Ectodermal cell (in vitro differentiated cells): ENCODE data around the gene NOMO2. TPM values are rescaled to one million over a fixed set of nuclear protein-coding genes. Genes with fewer than 3 reads are reported as not detected.
A peak's percentile ranks its signal among the peaks of the same experiment; 100 is the strongest.
"Not testable (repeated sequence)": the region's sequence is repeated elsewhere in the genome, so short reads cannot be mapped to it uniquely, and the experiment has no call there.

Experiments
- H3K27ac ChIP-seq: 2 replicates; pipeline ENCODE4 v1.7.0; 2013; ENCODE audit warnings: mild to moderate bottlenecking, low read depth, low read length; ENCODE audit not compliant: insufficient read depth, poor library complexity, severe bottlenecking
- H3K27me3 ChIP-seq: 2 replicates; pipeline ENCODE4 v1.7.0; 2013; ENCODE audit warnings: mild to moderate bottlenecking, low read length; ENCODE audit not compliant: insufficient read depth, control insufficient read depth, poor library complexity, severe bottlenecking
- H3K36me3 ChIP-seq: one replicate; pipeline ENCODE4 v1.7.0; 2013; ENCODE audit warnings: low read length; ENCODE audit not compliant: control insufficient read depth, insufficient read depth
- H3K4me1 ChIP-seq: one replicate; pipeline ENCODE4 v1.7.0; 2013; ENCODE audit warnings: low read length; ENCODE audit not compliant: control insufficient read depth, insufficient read depth
- H3K4me3 ChIP-seq: 2 replicates; pipeline ENCODE4 v1.7.0; 2013; ENCODE audit warnings: low read depth, low read length, control low read depth; ENCODE audit not compliant: insufficient read depth
- H3K9me3 ChIP-seq: 2 replicates; pipeline ENCODE4 v1.7.0; 2013; ENCODE audit warnings: mild to moderate bottlenecking, low read length, moderate library complexity; ENCODE audit not compliant: control insufficient read depth
- WGBS, 2 experiments: methylation state at CpG; one replicate each; pipeline ENCODE4 v1.1.7; 2013; ENCODE audit warnings: missing lambda C conversion rate in 2 of 2; 5-methylcytosine and 5-hydroxymethylcytosine counted together
- polyA plus RNA-seq, 4 experiments: library from polyadenylated mRNA; stranded (reverse); fragments of 50-300 nt; gene quantifications; one replicate each; pipeline ENCODE4 v1.2.3, GENCODE V29; 2013

Gene NOMO2, protein sequence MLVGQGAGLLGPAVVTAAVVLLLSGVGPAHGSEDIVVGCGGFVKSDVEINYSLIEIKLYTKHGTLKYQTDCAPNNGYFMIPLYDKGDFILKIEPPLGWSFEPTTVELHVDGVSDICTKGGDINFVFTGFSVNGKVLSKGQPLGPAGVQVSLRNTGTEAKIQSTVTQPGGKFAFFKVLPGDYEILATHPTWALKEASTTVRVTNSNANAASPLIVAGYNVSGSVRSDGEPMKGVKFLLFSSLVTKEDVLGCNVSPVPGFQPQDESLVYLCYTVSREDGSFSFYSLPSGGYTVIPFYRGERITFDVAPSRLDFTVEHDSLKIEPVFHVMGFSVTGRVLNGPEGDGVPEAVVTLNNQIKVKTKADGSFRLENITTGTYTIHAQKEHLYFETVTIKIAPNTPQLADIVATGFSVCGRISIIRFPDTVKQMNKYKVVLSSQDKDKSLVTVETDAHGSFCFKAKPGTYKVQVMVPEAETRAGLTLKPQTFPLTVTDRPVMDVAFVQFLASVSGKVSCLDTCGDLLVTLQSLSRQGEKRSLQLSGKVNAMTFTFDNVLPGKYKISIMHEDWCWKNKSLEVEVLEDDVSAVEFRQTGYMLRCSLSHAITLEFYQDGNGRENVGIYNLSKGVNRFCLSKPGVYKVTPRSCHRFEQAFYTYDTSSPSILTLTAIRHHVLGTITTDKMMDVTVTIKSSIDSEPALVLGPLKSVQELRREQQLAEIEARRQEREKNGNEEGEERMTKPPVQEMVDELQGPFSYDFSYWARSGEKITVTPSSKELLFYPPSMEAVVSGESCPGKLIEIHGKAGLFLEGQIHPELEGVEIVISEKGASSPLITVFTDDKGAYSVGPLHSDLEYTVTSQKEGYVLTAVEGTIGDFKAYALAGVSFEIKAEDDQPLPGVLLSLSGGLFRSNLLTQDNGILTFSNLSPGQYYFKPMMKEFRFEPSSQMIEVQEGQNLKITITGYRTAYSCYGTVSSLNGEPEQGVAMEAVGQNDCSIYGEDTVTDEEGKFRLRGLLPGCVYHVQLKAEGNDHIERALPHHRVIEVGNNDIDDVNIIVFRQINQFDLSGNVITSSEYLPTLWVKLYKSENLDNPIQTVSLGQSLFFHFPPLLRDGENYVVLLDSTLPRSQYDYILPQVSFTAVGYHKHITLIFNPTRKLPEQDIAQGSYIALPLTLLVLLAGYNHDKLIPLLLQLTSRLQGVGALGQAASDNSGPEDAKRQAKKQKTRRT
- 132 TPM for polyA plus RNA-seq (2013, experiment 1 of 4)
- 146 TPM for polyA plus RNA-seq (2013, experiment 2 of 4)
- polyA plus RNA-seq (2013, experiment 3 of 4), result 118 TPM
- polyA plus RNA-seq (2013, experiment 4 of 4), result 124 TPM

DNA sequence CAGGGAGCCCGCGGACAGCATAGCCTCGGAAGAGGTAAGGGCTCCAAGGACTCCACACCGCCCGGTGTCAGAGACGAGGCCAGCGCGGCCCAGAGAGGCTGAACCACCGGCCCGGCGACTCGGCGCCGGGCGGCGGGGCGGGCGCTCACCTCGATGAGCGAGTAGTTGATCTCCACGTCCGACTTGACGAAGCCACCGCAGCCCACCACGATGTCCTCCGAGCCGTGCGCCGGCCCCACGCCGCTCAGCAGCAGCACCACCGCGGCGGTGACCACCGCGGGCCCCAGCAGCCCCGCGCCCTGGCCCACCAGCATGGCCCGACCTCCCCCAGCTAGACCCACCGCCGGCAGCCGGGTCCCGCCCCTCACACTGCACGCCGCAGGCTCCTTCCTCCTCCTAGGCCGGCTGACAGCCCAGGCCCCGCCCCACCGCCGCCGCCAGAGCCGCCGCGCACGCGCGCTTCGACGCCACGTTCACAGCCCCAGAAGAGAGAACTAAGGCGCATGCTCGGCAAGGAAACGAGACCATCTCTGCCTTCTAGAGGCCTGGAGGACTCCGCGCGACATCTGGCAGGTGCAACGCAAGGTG is at the start of gene NOMO2:
TSS of gene NOMO2 (minus strand) at position 371 of the 588 bp plus-strand sequence. CDS start at position 314, 57 bp downstream.
- not testable (repeated sequence) for H3K27me3 ChIP-seq, H3K4me1 ChIP-seq, H3K36me3 ChIP-seq, H3K9me3 ChIP-seq, H3K27ac ChIP-seq
- whole genome bisulfite sequencing, 2 experiments, result 1% methylated on average over 40 to 44 of the region's 66 CpGs
- peak within 1 kb of the TSS; percentile 41 for H3K4me3 ChIP-seq

DNA sequence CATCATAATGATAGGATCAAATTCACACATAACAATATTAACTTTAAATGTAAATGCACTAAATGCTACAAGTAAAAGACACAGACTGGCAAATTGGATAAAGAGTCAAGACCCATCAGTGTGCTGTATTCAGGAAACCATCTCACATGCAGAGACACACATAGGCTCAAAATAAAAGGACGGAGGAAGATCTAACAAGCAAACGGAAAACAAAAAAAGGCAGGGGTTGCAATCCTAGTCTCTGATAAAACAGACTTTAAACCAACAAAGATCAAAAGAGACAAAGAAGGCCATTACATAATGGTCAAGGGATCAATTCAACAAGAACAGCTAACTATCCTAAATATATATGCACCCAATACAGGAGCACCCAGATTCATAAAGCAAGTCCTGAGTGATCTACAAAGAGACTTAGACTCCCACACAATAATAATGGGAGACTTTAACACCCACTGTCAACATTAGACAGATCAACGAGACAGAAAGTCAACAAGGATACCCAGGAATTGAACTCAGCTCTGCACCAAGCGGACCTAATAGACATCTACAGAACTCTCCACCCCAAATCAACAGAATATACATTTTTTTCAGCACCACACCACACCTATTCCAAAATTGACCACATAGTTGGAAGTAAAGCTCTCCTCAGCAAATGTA is 48.4 kb upstream of the NOMO2 start:
- H3K4me1 ChIP-seq, H3K9me3 ChIP-seq, H3K36me3 ChIP-seq, H3K27ac ChIP-seq, H3K27me3 ChIP-seq, H3K4me3 ChIP-seq: not testable (repeated sequence)
- WGBS, 2 experiments, result 83 to 89% methylated on average over 2 of the region's 4 CpGs

DNA sequence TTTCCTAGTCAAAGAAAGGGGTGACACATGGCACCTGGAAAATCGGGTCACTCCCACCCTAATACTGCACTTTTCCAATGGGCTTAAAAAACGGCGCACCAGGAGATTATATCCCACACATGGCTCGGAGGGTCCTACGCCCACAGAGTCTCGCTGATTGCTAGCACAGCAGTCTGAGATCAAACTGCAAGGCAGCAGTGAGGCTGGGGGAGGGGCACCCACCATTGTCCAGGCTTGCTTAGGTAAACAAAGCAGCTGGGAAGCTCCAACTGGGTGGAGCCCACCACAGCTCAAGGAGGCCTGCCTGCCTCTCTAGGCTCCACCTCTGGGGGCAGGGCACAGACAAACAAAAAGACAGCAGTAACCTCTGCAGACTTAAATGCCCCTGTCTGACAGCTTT is 46.4 kb upstream of the NOMO2 start:
- H3K4me1 ChIP-seq, H3K9me3 ChIP-seq, H3K27me3 ChIP-seq, H3K36me3 ChIP-seq, H3K4me3 ChIP-seq, H3K27ac ChIP-seq: not testable (repeated sequence)
- 91 to 96% methylated on average over 6 of the region's 6 CpGs for WGBS, 2 experiments

DNA sequence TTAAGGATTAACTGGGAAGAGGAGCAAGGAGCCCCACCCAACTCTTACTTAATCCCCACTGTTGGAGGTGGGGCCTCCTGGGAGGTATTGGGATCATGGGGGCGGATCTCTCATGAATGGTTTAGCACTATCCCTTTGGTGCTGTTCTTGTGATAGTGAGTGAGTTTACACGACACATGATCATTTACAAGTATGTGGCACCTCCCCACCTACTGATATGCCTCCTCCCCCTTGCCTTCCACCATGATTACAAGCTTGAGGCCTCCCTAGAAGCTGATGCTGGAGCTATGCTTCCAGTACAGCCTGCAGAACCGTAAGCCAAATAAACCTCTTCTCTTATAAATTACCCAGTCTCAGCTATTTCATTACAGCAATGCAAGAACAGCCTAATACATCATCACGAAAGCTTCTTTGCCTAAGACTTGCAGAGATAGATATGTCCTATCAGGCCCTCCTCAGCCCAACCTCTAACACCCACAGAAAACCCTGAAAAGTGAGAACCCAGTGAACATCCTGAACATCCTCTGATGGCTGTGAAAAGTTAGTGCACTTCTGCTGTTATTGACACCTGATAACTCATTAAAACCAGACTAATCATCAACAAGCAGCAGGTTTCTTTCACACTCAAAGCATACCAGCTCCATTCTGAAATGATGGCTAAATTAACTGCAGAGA is 41.8 kb upstream of the NOMO2 start:
- not testable (repeated sequence) for H3K9me3 ChIP-seq, H3K36me3 ChIP-seq
- no CpG with 5 or more reads among the region's 4 CpGs for WGBS, 2 experiments

DNA sequence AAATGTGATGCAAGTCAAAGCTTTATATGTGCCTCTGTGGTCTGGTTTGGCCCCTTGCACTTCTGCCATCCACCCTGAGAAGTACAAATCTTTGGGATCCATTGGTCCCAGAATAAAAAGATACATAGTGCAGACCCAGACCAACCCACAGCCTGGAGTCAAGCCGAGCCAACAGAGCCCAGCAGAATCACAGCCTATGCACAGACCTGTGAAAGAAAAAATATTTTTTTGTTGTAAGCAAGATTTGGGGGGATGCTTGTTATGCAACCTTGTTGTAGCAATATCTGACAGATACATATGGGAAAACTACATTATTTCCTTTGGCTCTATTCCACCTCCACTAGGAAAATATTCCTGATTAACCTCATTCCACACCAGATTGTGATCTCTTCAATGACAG is 36.7 kb upstream of the NOMO2 start:
- H3K36me3 ChIP-seq, H3K9me3 ChIP-seq, H3K27ac ChIP-seq, H3K27me3 ChIP-seq, H3K4me1 ChIP-seq, H3K4me3 ChIP-seq: not testable (repeated sequence)
- WGBS, 2 experiments, result 93 to 100% methylated on average over 1 of the region's 1 CpG

More for the DNA sequence above, 41.8 kb upstream of the NOMO2 start:
- H3K4me3 ChIP-seq, H3K4me1 ChIP-seq, H3K27me3 ChIP-seq, H3K27ac ChIP-seq: not testable (repeated sequence)

DNA sequence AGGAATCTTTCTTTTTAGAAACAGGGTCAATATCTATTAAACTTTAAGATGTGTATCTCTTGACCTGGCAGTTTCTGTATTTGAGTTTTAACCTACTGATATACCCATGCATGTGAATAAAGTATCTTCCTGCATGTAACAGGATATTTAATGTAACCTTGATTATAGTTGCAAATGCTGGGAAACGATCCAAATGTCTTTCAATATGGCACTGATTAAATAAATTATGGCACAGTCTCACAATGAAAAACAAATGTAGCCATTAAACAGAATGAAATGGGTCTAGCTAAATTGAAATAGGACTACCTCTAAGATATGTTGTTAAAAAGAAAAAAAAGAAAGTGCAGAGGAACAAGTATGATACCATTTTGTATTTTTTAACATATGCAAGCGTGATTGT is 35.8 kb upstream of the NOMO2 start:
- not testable (repeated sequence) for H3K27me3 ChIP-seq, H3K36me3 ChIP-seq, H3K4me3 ChIP-seq, H3K4me1 ChIP-seq, H3K27ac ChIP-seq, H3K9me3 ChIP-seq
- whole genome bisulfite sequencing, 2 experiments, result no CpG with 5 or more reads among the region's 2 CpGs

DNA sequence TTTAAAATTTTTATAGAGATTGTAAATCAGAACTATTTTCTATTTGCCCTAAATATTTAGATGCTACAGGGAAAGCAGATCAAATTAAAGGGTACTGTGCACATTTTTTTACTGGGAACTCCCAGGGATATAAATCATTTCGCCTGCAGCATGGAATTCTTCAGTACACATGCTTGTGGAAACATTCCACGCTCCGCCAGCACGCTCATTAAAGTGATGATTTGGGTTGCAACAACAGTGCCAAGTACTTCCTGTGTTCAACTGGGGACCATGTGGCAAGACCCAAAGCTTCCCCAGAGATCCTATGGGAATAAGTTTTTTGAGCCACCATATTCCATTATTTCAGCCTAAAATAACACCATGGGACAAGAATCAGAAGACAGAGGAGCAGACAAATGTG is 35.4 kb upstream of the NOMO2 start:
- not testable (repeated sequence) for H3K4me3 ChIP-seq, H3K36me3 ChIP-seq, H3K27ac ChIP-seq, H3K27me3 ChIP-seq, H3K4me1 ChIP-seq, H3K9me3 ChIP-seq
- 77 to 80% methylated on average over 4 of the region's 4 CpGs for WGBS, 2 experiments

DNA sequence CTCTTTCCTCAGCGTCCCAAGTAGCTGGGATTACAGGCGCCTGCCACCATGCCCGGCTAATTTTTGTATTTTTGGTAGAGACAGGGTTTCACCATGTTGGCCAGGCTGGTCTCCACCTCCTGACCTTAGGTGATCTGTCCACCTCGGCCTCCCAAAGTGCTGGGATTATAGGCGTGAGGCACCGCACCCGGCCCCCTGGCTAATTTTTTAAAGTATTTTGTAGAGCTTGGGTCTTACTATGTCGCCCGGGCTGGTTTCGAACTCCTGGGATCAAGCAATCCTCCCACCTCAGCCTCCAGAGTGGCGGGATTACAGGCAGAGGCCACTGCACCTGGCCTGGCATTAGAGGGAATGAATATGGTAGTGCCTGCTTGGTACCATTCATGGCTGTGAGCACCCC is 33.9 kb upstream of the NOMO2 start:
- H3K4me3 ChIP-seq, H3K27ac ChIP-seq, H3K9me3 ChIP-seq, H3K36me3 ChIP-seq, H3K27me3 ChIP-seq, H3K4me1 ChIP-seq: not testable (repeated sequence)
- 90 to 92% methylated on average over 11 of the region's 11 CpGs for WGBS, 2 experiments

DNA sequence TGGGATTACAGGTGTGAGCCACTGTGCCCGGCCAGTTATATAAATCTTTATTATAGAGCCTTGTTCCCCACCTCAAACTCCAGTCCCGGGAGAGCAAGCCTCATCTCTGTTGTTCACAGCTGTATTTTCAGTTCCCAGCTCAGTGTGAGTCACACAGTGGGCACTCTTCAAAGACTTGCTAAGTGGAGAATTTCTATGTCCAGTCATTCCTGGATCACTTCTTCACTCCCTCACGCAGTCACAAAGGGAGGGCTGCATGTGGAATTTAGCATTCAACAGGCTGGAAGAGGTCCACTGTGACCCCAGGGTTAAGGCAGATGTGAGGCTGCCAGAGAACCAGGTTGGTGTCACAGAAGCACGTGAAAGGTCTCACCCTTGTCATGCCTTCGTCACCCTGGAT is 33.0 kb upstream of the NOMO2 start:
- 84 to 85% methylated on average over 5 of the region's 5 CpGs for WGBS, 2 experiments
- not testable (repeated sequence) for H3K36me3 ChIP-seq, H3K27ac ChIP-seq, H3K9me3 ChIP-seq, H3K4me3 ChIP-seq, H3K27me3 ChIP-seq, H3K4me1 ChIP-seq
